ENCODE data around the gene AQP2.

- TF ChIP-seq CTCF (IDR thresholded peaks at IDR 0.05) (no peak), POLR2A (IDR thresholded peaks at IDR 0.05) (no peak)
Measured at GRCh38 chr12:49936925-49937324, 13.6 kb upstream of the AQP2 start.
